Osteocyte (in vitro differentiated cells): ENCODE measurements around the gene NCKAP1. TPM values are rescaled to one million over a fixed set of nuclear protein-coding genes. Genes with fewer than 3 reads are reported as not detected.
A peak's percentile ranks its signal among the peaks of the same experiment; 100 is the strongest.

Source experiments
- DNase-seq: peaks from one replicate; pipeline ENCODE4 v3.0.0; 2021; ENCODE audit warnings: mixed read lengths; ENCODE audit not compliant: unreplicated experiment; ENCODE audit errors: extremely low spot score
- H3K27ac Mint-ChIP-seq: one replicate; pipeline ENCODE4 v1.8.0; 2021; ENCODE audit warnings: mild to moderate bottlenecking, mixed read lengths; ENCODE audit not compliant: unreplicated experiment
- H3K27me3 Mint-ChIP-seq: one replicate; pipeline ENCODE4 v1.8.0; 2021; ENCODE audit warnings: mixed read lengths; ENCODE audit not compliant: unreplicated experiment
- H3K36me3 Mint-ChIP-seq: one replicate; pipeline ENCODE4 v1.8.0; 2021; ENCODE audit warnings: mixed read lengths; ENCODE audit not compliant: unreplicated experiment
- H3K4me1 Mint-ChIP-seq: one replicate; pipeline ENCODE4 v1.8.0; 2021; ENCODE audit warnings: mixed read lengths; ENCODE audit not compliant: unreplicated experiment
- H3K4me3 Mint-ChIP-seq: one replicate; pipeline ENCODE4 v1.8.0; 2021; ENCODE audit warnings: mild to moderate bottlenecking, moderate library complexity, mixed read lengths; ENCODE audit not compliant: unreplicated experiment
- H3K9me3 Mint-ChIP-seq: one replicate; pipeline ENCODE4 v1.8.0; 2021; ENCODE audit warnings: mixed read lengths; ENCODE audit not compliant: unreplicated experiment
- total RNA-seq: library from RNA; stranded (reverse); gene quantifications from 2 replicates; pipeline ENCODE4 v1.2.1, GENCODE V29; 2021
- TF ChIP-seq, protein P1 (sequence below): fragments of 200-600 bp; sonication (generic); IDR thresholded peaks from 2 replicates; pipeline ENCODE4 v1.5.0; 2021; ENCODE audit warnings: antibody characterized with exemption, mild to moderate bottlenecking, moderate library complexity

NCKAP1 gene
- total RNA-seq, 1 donor from 2014 or later = 165 TPM

DNA sequence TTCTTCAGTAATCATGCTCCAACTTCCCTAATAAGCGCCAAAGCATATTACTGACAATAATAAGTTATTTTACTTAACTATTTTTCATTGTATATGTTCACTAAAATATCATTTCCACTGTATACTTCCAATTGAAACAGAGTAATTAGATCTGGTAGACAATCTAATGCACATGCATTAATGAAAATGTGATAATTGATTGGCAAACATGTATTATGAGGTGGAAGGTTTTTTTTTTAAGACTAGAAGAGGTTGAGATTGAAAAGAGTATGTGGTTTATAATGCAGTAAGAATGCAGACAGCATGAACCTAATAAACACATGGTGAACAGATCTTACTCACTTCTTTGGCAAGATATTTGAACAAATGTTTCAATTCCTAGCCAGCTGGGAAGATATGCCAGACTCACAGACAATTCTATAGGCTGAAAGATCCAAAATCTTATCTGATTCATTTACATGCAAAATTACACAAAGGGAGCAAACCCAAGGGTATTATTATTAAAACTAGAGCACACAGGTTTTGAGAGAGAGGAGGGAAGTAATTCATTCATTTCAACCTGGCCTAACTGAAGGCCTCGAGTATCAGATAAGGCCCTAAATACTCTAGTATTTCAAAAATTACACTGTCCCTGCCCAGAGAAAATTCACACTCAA is 2.8 kb downstream of the NCKAP1 start:
- H3K4me1 Mint-ChIP-seq = peaks cover 69% of the 10 kb centered on the region

DNA sequence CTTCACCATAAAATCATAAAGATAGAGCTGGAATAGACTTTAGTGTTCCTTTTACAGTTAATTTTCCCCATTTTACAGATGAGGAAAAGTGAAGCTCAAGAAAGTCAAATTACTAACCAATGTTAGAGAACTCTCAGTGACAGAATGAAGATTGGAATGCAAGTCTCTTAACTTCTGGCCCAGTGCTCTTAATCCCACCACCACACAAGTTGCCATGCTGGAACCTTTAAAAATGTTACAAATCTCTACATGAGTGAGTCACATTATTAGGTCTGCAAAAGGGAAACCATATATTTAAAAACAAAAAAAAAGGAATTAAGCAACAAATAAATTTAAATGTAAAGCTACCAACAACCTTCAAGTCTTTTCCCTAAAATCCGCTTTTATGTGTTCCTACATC is 3.5 kb downstream of the NCKAP1 start:
- Mint-ChIP-seq H3K4me1 (peaks cover 75% of the 10 kb centered on the region), H3K27ac (peak overlapping the region; percentile 44), H3K36me3 (no peaks in the 10 kb centered on the region), H3K9me3 (no peaks in the 10 kb centered on the region), H3K4me3 (peak overlapping the region; percentile 95), H3K27me3 (no peaks in the 10 kb centered on the region)
- TF ChIP-seq, protein P1, sequence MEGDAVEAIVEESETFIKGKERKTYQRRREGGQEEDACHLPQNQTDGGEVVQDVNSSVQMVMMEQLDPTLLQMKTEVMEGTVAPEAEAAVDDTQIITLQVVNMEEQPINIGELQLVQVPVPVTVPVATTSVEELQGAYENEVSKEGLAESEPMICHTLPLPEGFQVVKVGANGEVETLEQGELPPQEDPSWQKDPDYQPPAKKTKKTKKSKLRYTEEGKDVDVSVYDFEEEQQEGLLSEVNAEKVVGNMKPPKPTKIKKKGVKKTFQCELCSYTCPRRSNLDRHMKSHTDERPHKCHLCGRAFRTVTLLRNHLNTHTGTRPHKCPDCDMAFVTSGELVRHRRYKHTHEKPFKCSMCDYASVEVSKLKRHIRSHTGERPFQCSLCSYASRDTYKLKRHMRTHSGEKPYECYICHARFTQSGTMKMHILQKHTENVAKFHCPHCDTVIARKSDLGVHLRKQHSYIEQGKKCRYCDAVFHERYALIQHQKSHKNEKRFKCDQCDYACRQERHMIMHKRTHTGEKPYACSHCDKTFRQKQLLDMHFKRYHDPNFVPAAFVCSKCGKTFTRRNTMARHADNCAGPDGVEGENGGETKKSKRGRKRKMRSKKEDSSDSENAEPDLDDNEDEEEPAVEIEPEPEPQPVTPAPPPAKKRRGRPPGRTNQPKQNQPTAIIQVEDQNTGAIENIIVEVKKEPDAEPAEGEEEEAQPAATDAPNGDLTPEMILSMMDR = no peak
- DNase-seq = no peak

More for the DNA sequence above, 2.8 kb downstream of the NCKAP1 start:
- Mint-ChIP-seq H3K4me3 (peak overlapping the region; percentile 95), H3K36me3 (no peaks in the 10 kb centered on the region), H3K27me3 (no peaks in the 10 kb centered on the region), H3K27ac (peak overlapping the region; percentile 44), H3K9me3 (no peaks in the 10 kb centered on the region)
- TF ChIP-seq, protein P1 = no peak
- no peak for DNase-seq

GRCh38 chr2:183033951-183034350 is 4.3 kb downstream of the NCKAP1 start:
- no peak for DNase-seq
- no peaks in the 10 kb centered on the region for H3K9me3 Mint-ChIP-seq
- H3K4me3 Mint-ChIP-seq = peak overlapping the region; percentile 49
- no peaks in the 10 kb centered on the region for H3K27me3 Mint-ChIP-seq
- peaks cover 78% of the 10 kb centered on the region for H3K4me1 Mint-ChIP-seq
- H3K27ac Mint-ChIP-seq = peak overlapping the region; percentile 44
- H3K36me3 Mint-ChIP-seq = no peaks in the 10 kb centered on the region
- TF ChIP-seq, protein P1 = no peak

GRCh38 chr2:183031911-183032794 is 6.1 kb downstream of the NCKAP1 start:
- Mint-ChIP-seq H3K4me3 (no peak overlapping the region), H3K4me1 (peaks cover 81% of the 10 kb centered on the region), H3K9me3 (no peaks in the 10 kb centered on the region), H3K27ac (no peak overlapping the region), H3K36me3 (no peaks in the 10 kb centered on the region), H3K27me3 (no peaks in the 10 kb centered on the region)
- no peak for DNase-seq
- TF ChIP-seq, protein P1 = no peak

GRCh38 chr2:183029219-183029618 is 9.0 kb downstream of the NCKAP1 start:
- TF ChIP-seq, protein P1 = no peak
- Mint-ChIP-seq H3K27ac (peak overlapping the region; percentile 8), H3K4me1 (peaks cover 73% of the 10 kb centered on the region), H3K9me3 (no peaks in the 10 kb centered on the region), H3K4me3 (no peak overlapping the region), H3K27me3 (no peaks in the 10 kb centered on the region), H3K36me3 (peaks cover 2% of the 10 kb centered on the region)
- DNase-seq = no peak
